Sigmoid colon (tissue), 4 donors: ENCODE measurements around the gene TRMT2A.

ENCODE experiments used
- CTCF ChIP-seq, 4 experiments: fragments of 450-650 bp in 3 of 4; fragments of 200-600 bp in 1 of 4; IDR thresholded peaks; one replicate each; pipeline ENCODE4 v1.5.1; 2016 to 2019; ENCODE audit warnings: antibody characterized with exemption in 4 of 4, mild to moderate bottlenecking in 3 of 4, moderate library complexity in 2 of 4
- EP300 ChIP-seq, 4 donors: sonication (generic); formaldehyde crosslinking; IDR thresholded peaks; one replicate each; pipeline ENCODE4 v1.6.1; 2017; ENCODE audit warnings: antibody characterized with exemption in 4 of 4
- POLR2A ChIP-seq, 2 donors: fragments of 450-650 bp; IDR thresholded peaks; one replicate each; pipeline ENCODE4 v1.6.1; 2016; ENCODE audit warnings: antibody characterized with exemption in 2 of 2, mild to moderate bottlenecking in 2 of 2, moderate library complexity in 2 of 2

DNA sequence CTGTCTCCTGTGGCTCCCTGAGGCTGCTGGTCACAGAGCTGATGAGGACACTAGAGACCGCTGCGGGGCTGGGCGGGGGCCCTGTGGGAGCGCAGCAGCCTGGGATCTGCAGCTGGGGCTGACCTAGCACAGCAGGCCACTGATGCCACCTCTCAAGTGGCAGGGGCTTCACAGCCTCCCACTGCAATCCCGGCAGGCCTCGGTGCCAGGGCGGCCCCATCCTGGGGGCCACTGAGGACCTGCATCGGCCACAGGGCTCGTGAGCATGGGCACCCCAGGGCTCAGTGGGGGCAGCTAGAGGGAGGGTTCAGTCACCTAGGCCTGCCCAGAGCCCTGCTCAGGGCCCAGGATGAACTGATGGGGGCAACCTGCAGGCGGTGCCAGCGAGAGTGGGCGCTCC is 48.4 kb upstream of the TRMT2A start:
- TF ChIP-seq CTCF (IDR thresholded peaks at IDR 0.05) = no peak
- TF ChIP-seq POLR2A (IDR thresholded peaks at IDR 0.05) = no peak
- no peak for TF ChIP-seq EP300 (IDR thresholded peaks at IDR 0.05)
